Stimulated activated naive CD8-positive, alpha-beta T cell treated with anti-CD3 and anti-CD28 coated beads, Interleukin-15, amount 100 ng/mL, for 72 hours (primary cell): ENCODE results near the gene ZBTB43.

Experiments
- ATAC-seq: fragments of 150-1000 bp; cut with Tn5 transposase; 2 replicates; pipeline ENCODE4 v1.10.0; 2021; ENCODE audit warnings: mild to moderate bottlenecking, moderate library complexity
- DNase-seq, 2 donors: peaks; one replicate each; pipeline ENCODE4 v3.0.0; 2021 to 2022
- H3K27ac Mint-ChIP-seq, 2 donors: one replicate each; pipeline ENCODE4 v1.8.0; 2022; ENCODE audit warnings: mild to moderate bottlenecking in 2 of 2, mixed read lengths in 2 of 2, moderate library complexity in 2 of 2
- H3K27me3 Mint-ChIP-seq: one replicate; pipeline ENCODE4 v1.8.0; 2022; ENCODE audit warnings: mixed read lengths
- H3K4me1 Mint-ChIP-seq: one replicate; pipeline ENCODE4 v1.8.0; 2022; ENCODE audit warnings: mild to moderate bottlenecking, mixed read lengths
- H3K4me3 Mint-ChIP-seq, 2 donors: one replicate each; pipeline ENCODE4 v1.8.0; 2022; ENCODE audit warnings: mild to moderate bottlenecking in 2 of 2, mixed read lengths in 2 of 2, moderate library complexity in 1 of 2
- H3K9me3 Mint-ChIP-seq, 2 donors: one replicate each; pipeline ENCODE4 v1.8.0; 2022; ENCODE audit warnings: mixed read lengths in 2 of 2

ZBTB43 gene

DNA sequence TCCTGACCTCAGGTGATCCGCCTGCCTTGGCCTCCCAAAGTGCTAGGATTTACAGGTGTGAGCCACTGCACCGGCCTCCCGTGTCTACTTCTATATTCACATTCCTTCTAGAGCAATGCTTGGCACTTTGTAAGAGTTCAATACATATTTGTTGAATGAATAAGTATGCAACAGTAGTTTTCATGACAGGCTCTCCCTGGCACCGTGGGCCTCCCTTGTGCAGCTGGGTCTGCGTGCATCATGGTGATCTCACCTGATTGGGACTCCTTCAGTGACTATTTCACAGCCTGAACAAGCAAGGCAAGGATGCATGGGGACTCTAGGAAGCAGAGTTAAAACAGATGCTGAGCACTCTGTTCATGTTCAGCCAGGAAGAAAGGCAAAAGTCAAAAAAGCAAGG is 48.8 kb downstream of the ZBTB43 start:
- H3K4me3 Mint-ChIP-seq: no peak overlapping the region
- peaks cover 63% of the 10 kb centered on the region for H3K27me3 Mint-ChIP-seq
- DNase-seq (no peak), ATAC-seq (no peak)
- H3K9me3 Mint-ChIP-seq: no peaks in the 10 kb centered on the region
- H3K4me1 Mint-ChIP-seq: no peaks in the 10 kb centered on the region
- H3K27ac Mint-ChIP-seq: no peak overlapping the region

DNA sequence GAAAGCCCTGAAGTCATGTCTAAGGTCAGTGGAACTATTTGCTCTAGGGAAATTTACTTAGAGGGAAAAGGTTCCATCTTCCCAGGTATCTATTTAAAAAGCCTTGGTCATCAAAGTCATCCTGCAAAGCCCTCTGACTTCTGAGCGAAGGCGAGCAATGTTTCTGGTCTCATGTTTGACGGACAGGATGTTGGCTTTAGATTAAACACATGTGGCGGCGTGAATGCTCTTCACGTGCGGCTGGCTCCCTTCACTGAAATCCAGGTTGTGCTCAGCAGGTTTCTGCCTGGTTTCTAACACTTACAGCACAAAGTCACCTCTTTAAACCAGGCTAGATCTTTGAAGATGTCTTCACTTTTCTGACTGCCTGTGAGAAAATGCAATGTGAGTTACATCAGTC is 49.9 kb downstream of the ZBTB43 start:
- peaks cover 6% of the 10 kb centered on the region for H3K4me1 Mint-ChIP-seq
- no peak overlapping the region for H3K4me3 Mint-ChIP-seq
- peaks cover 63% of the 10 kb centered on the region for H3K27me3 Mint-ChIP-seq
- H3K9me3 Mint-ChIP-seq: no peaks in the 10 kb centered on the region
- ATAC-seq (no peak), DNase-seq (no peak)
- no peak overlapping the region for H3K27ac Mint-ChIP-seq

DNA sequence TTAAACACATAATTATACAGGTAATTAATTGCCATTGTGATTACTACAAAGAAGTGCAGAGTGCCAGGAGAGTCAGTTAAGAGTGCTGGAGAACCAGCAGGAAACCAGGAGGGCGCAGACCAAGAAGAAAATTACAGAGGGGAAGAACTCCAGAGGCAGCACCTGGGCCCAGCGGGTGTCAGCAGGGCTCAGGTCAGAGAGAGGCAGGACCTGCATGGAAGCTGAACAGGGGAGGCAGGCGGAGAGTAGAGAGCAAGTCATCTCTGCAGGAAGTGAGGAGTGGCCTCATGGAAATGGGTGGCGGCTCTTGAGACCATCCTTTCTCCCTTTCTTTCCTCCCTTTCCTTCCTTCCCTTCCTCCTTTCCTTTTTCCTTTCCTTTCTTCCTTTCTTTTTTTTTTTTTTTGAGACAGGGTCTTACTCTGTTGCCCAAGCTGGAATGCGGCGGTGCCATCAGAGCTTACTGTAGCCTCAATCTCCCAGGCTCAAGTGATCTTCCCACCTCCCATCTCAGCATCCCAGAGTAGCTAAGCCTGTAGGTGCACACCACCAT is 51.6 kb downstream of the ZBTB43 start:
- Mint-ChIP-seq H3K4me1 (peaks cover 11% of the 10 kb centered on the region), H3K4me3 (no peak overlapping the region), H3K9me3 (no peaks in the 10 kb centered on the region), H3K27ac (no peak overlapping the region), H3K27me3 (peaks cover 48% of the 10 kb centered on the region)
- DNase-seq (no peak), ATAC-seq (no peak)

DNA sequence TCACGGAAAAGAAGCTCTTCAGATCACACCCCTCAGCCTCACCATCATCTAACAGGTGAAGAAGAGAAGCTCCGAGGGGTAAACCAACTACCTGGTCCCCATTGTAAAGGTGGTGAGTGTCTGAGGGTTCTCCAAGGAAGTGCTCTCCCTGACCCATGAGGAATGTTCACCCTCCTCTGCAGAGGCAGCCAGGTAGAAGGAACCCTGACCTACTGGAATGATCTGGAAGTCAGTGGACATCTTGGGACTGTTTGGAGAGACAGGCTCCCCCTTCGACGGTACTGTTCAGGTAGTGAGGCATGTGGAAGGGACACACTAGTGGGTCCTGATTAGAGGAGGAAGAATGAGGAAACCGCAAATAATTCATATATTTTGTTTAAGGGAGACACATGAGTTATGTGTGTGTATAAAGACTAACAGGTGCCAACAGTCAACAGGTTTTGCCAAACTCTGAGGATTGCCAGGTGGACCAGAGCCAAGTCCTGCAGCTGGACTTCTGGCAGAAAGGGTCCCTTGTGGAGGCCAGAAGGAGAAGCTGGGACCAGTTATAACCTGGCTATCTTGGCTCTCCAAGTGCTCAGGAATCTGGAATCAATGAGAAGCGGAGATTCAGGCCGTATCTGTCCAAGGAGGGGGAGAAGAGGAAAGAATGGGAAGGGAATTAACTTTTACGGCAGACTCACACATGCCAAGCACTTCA is 52.6 kb downstream of the ZBTB43 start:
- H3K27me3 Mint-ChIP-seq: peaks cover 38% of the 10 kb centered on the region

DNA sequence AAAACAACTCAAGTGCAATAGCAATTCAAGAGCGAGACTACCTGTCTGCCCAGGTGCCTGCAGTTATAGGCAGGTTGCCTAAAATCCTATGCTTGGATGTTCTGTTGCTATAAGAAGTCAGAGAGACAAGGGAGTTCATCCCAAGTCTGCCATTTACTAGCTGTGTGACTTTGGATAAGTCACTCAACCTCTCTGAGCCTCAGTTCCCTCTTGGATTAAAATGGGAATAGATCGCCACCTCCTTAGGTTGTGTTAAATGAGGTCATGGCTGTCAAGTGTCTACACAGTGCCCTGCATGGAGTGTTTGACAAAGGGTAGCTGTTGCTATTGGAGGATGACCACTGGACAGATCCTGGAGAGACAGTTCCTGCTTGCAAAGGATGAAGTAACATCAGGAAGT is 54.3 kb downstream of the ZBTB43 start:
- no peak for ATAC-seq
- H3K4me3 Mint-ChIP-seq: peak overlapping the region; percentile 85 to 86
- no peak for DNase-seq
- H3K27ac Mint-ChIP-seq: peak overlapping the region in 1 of 2 donors; percentile 46
- H3K27me3 Mint-ChIP-seq: peaks cover 21% of the 10 kb centered on the region
- no peaks in the 10 kb centered on the region for H3K9me3 Mint-ChIP-seq
- H3K4me1 Mint-ChIP-seq: peaks cover 28% of the 10 kb centered on the region

More for the DNA sequence above, 52.6 kb downstream of the ZBTB43 start:
- peaks cover 21% of the 10 kb centered on the region for H3K4me1 Mint-ChIP-seq
- DNase-seq: no peak
- H3K9me3 Mint-ChIP-seq: no peaks in the 10 kb centered on the region
- H3K27ac Mint-ChIP-seq: no peak overlapping the region
- H3K4me3 Mint-ChIP-seq: no peak overlapping the region
- no peak for ATAC-seq

DNA sequence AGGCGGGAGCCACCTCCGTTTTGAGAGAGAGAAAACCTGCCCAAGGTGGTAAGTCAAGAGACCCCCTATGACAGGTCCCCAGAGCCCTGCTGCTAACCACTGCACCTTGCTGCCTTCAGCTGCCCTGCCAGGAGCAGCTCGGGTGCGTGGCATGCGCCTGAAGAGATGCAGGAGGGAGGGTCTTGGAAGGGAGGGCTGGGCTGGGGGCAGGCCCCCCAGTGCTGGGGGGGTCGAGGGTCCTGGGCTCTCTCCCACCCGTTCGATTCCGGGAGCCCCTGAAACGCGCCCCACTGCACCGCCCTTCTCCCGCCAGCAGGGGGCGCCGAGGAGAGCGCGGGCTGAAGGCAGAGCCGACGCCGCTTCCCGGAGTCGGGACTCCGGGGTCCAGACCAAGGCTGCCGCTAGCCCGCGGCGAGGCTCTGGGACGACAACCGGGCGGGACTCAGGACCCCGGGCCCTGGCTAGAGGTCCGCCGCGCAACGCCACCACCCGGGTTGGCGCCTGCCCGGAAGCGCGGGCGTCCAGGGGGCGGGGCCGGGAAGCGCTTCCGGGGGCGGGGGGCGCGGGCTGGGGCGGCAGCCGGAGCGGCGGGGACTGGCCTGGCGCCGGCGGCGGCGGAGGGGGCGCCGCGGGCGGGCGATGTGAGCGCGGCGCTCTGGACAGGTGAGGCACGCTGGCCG is 55.4 kb downstream of the ZBTB43 start, which contains the start of gene ZBTB34:
Gene ZBTB34 (plus strand): TSS at position 563 of the 680 bp plus-strand sequence. CDS start 18,761 bp downstream, outside the sequence.
- Mint-ChIP-seq H3K4me1 (peaks cover 33% of the 10 kb centered on the region), H3K27me3 (peaks cover 15% of the 10 kb centered on the region), H3K9me3 (no peaks in the 10 kb centered on the region), H3K27ac (peak within 1 kb of the TSS; percentile 76 to 91), H3K4me3 (peak within 1 kb of the TSS; percentile 86 to 89)
- DNase-seq: peak; percentile 81 to 84
- ATAC-seq: peak; percentile 80

DNA sequence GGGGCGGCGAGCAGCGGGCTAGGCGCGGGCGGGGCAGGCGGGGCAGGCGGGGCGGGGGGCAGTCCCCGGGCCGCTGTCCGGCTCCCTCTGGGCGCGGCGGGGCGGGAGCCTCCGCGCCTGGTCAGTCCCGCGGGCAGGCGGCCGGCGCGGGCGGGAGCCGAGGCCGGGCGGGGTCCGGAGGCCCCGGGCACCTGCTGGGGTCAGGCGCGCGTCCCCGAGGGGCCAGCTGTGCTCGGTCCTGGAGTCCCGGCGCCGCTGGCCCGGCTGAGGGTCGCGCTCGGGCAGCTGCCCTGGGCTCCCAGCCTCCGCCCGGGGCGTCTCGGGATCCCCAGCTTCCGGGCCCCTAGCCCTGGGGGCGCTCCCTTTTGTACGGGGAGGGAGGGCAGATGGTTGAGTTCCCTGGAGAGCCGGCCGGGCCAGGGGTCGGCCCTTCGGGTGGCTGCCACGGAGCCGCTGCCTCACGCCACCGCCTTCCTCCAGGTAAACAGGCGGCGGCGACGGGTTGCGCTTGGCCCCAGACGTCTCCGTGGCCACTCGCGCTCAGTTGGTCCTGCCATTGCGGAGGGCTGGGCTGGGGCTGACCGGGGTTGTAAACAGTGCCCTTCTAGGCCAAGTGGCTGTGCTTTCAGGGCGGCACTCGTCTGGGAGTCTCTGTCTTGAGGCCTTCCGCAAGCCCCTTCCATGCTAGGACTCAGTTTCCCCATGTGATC is 56.1 kb downstream of the ZBTB43 start:
- Mint-ChIP-seq H3K4me1 (peaks cover 34% of the 10 kb centered on the region), H3K9me3 (no peaks in the 10 kb centered on the region), H3K4me3 (peak overlapping the region; percentile 82 to 89), H3K27ac (peak overlapping the region; percentile 51 to 63), H3K27me3 (peaks cover 15% of the 10 kb centered on the region)
- DNase-seq (peak; percentile 32 to 35), ATAC-seq (peak; percentile 54)

DNA sequence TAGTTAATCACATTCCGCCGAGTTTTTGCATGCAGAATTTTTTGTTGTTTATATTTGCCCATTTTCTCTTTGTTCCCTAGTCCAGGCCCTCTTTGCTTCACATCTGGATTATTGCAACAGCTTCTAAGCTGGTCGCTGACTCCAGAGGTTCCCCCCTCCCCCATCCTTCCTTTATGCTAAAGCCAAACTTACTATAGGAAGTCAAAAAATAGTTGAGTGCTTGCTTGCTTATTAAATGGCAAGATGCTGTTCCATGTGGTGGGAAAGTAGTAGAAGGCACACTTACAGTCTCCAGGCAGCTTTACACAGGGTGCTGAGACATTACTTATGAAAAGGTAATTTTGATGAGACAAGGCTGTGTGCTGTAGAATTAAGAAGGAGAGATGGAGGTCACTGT is 56.9 kb downstream of the ZBTB43 start:
- peaks cover 34% of the 10 kb centered on the region for H3K4me1 Mint-ChIP-seq
- ATAC-seq: no peak
- H3K27ac Mint-ChIP-seq: peak overlapping the region in 1 of 2 donors; percentile 63

DNA sequence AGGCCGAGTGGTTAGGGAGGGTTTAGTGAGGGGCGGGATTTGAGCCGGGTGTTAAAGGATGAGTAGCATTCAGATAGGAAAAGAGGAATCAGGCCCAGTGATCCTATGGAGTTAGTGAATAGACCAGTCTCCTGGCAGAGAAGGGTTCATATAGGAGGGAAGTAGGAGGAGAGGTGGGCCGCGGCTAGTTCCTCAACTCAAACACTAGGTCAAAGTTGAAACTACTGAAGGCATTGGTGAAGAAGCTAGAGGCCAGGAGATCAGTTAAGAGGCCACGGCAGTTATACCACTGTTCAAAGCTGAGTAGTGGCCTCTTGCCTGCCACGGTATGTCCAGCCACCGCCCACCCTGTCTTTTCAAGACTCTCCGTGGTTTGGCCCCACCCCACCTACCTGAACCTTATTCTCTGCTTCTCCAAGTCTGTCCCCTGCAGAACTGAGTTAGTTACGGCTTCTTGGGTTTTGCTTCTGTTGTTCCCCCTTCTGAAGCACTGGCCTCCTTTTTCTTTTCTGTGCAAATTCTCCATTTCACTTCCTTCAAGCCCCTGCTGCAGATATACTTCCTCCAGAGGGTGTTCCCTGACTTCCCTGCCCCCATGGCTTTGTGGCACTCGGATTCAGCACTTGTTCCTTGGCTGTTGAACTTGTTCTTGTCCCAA is 57.4 kb downstream of the ZBTB43 start:
- Mint-ChIP-seq H3K4me1 (peaks cover 39% of the 10 kb centered on the region), H3K4me3 (peak overlapping the region; percentile 82 to 89), H3K9me3 (no peaks in the 10 kb centered on the region), H3K27me3 (peaks cover 7% of the 10 kb centered on the region), H3K27ac (peak overlapping the region in 1 of 2 donors; percentile 63)
- ATAC-seq (no peak), DNase-seq (no peak)

More for the DNA sequence above, 56.9 kb downstream of the ZBTB43 start:
- no peaks in the 10 kb centered on the region for H3K9me3 Mint-ChIP-seq
- H3K4me3 Mint-ChIP-seq: peak overlapping the region; percentile 82 to 89
- no peak for DNase-seq
- H3K27me3 Mint-ChIP-seq: peaks cover 12% of the 10 kb centered on the region

DNA sequence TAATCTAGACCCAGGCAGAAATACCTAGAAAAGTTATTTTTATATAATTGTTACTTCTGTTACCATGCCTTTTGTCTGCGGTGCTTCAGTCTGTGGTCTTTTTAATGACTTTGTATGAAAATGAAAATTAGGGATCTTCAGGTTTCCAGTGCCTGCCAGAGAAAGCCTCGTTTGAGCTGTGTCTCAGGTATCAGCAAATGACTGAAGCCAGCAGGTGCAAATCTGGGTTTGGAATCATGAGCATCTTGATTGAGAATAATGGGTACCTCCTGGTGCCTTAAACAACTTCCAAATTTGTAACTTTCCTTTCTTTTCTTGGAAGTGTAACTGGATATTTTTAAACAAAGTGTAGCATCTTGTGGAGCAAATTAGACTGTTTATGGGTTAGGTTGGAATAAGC is 59.9 kb downstream of the ZBTB43 start:
- ATAC-seq (no peak), DNase-seq (no peak)
- H3K27ac Mint-ChIP-seq: no peak overlapping the region
- peaks cover 57% of the 10 kb centered on the region for H3K4me1 Mint-ChIP-seq
- no peak overlapping the region for H3K4me3 Mint-ChIP-seq
- no peaks in the 10 kb centered on the region for H3K9me3 Mint-ChIP-seq
- H3K27me3 Mint-ChIP-seq: no peaks in the 10 kb centered on the region

DNA sequence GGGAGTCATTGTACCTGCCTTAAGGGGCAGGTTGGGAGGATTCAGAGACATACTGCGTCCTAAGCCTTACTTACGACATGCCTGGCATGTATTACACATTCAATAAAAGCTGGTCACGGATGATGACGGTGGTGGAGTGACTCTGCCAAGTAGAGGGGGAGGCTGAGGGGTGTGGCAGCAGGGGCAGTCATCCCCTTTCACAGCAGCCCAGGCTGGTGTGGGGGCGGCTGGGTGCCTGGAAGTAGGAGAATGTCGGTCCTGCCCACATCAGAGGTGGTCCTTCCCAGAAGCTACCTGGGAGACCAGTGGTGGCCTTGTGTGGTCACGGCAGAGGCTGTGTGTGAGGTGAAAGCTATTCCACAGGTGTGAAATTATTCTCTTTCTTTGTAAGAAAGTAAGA is 64.5 kb downstream of the ZBTB43 start:
- Mint-ChIP-seq H3K9me3 (no peaks in the 10 kb centered on the region), H3K4me1 (peaks cover 53% of the 10 kb centered on the region), H3K27me3 (no peaks in the 10 kb centered on the region), H3K27ac (peak overlapping the region in 1 of 2 donors; percentile 89), H3K4me3 (no peak overlapping the region)
- DNase-seq (no peak), ATAC-seq (no peak)

DNA sequence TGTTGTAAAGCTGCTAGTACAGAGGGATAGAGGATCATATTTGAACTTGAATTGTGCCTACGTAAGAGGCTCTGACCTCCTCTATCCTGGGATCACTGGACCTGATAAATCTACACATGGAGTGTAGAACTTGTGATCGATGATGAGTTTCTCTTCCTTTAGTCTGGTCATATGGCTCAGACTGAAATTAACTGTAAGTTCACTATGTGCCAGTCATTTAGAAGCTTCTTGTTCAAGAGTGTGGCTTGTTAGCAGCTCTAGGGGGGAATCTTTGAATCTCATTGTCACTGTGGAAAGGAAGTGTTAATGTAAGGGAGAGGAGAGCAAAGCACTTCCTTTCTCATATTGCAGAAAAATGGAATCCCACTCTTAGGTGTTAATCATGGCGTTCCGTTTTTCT is 67.7 kb downstream of the ZBTB43 start:
- DNase-seq (no peak), ATAC-seq (peak; percentile 67)
- Mint-ChIP-seq H3K27ac (no peak overlapping the region), H3K27me3 (no peaks in the 10 kb centered on the region), H3K4me1 (peaks cover 61% of the 10 kb centered on the region), H3K9me3 (no peaks in the 10 kb centered on the region), H3K4me3 (no peak overlapping the region)

DNA sequence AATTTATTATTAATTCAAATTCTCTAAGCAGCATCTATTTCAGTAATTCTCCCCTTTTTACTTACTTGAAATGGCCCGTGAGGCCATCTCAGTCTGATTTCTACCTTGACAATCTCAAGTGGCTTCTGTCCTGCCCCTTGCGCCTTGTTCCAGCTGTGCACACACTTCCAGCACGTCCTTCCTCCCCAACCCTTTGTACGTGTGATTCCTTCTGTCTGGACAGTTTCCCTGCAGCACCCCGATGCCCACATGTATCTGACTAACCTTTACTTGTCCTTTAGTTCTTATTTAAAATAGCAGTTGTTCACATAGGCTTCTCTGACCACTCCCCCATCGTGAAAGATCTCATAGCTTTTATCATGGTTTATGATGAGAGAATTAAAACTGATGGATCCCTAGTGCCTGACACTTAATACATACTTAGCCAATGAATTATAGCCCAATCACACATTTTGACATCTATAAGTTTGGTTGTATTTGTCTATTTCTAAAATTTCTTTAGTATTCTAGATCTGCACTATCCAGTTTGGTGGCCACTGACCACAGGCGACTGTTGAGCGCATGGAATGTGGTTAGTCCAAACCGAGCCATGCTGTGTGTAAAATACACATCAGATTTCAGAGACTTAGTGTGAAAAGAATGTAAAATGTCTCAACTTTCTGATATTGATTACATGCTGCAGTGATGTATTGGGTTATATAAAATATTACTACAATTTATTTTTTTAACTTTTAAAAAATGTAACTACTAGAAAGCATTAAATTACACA is 69.9 kb downstream of the ZBTB43 start:
- Mint-ChIP-seq H3K27me3 (no peaks in the 10 kb centered on the region), H3K9me3 (no peaks in the 10 kb centered on the region), H3K4me1 (peaks cover 41% of the 10 kb centered on the region), H3K27ac (no peak overlapping the region), H3K4me3 (no peak overlapping the region)
- no peak for DNase-seq
- no peak for ATAC-seq

DNA sequence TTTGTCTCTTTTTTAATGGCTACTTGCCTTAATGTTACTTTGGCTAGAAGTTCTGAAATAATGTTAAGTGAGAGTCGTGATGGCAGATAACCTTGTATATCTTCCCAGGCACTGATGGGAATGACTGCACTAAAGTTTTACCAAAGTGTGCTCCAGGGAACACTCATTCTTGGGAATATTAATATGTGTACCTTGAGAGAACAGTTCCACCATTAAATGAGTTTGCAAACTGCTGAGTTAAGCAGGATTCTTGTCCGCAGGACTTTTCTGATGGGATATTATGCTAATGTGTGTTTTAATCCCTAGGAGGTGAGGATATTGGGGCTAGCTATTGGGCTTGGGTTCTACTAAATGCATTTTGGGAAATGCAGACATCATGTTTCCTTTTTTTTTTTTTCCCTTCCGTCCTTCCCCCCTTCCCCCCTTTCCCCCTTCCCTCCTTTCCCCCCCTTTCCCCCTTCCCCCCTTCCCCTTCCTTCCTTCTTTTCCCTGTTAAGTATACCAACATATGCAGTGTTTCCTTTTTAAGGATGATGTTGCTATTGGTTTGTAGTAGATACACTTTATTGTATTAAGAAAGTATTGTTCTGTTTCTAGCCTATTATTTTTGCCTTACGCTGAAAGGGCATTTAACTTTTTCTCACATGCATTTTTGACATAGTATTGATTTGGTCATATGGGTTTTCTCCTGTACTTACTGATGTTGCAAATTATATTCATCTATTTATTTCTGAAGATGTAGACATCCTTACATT is 71.1 kb downstream of the ZBTB43 start:
- Mint-ChIP-seq H3K9me3 (no peaks in the 10 kb centered on the region), H3K27ac (peak overlapping the region in 1 of 2 donors; percentile 68), H3K4me3 (no peak overlapping the region), H3K4me1 (peaks cover 40% of the 10 kb centered on the region), H3K27me3 (no peaks in the 10 kb centered on the region)
- no peak for DNase-seq
- no peak for ATAC-seq
